ENCODE data around the gene PCSK2.
A peak's percentile ranks its signal among the peaks of the same experiment; 100 is the strongest.

PCSK2 gene

DNA sequence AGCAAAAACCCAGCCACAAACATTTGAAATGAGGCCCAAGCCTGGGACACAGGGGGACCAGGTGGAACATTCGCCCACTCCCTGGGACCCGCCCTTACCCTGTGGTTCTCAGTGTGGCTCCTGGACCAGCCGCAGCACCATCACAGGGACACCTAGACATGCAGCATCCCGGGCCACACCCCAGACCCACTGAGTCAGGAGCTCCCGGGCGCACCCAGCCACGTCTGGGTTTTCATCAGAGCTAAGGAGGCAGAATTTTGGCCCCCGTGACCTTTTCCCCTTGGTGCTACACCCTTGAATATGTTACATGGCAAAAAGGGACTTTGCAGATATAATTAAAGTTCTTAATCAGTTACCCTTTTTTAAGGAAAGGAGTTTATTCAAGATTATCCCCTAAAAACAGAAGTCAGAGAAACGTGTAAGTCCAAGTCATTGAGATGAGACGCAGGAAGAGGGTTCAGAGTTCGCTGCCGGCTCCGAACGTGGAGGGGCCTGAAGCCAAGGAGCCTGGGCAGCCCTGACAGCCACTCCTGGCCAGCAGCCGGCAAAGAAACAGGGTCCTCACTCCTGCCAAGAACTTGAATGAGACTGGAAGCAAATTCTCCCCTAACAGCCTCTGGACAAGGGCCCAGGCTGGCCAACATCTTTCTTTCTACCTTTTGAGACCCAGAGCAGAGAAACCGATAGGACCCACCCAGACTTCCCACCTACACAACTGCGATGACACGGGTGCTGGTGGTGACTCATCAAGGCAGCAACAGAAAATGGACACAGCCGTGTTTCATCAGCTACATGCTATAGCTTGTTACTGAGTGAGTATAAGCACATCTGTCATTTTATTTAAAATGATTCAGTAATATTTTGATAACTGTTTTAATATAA is 279.0 kb downstream of the PCSK2 start:
- peak; percentile 56 to 58 for DNase-seq (ENCODE audit: low read depth in 2 of 2)

DNA sequence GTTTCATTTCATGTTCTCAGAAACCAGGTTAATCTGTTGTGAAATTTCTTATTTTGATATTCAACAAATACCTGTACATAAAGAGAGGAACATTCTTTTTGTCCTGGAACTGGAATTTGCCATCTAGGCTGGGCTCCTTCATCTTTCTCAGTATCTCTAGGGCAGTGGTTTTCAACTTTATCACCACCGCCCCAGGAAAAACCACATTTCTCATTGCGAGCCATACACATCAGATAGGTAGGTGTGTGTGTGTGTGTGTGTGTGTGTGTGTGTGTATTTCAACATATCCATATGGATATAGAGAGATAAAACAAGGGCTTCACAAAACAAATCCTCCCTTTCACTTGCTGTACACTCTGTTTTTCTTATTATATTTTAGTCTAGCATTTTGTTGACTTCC is 280.2 kb downstream of the PCSK2 start:
- DNase-seq (ENCODE audit: low read depth in 2 of 2) = no peak

DNA sequence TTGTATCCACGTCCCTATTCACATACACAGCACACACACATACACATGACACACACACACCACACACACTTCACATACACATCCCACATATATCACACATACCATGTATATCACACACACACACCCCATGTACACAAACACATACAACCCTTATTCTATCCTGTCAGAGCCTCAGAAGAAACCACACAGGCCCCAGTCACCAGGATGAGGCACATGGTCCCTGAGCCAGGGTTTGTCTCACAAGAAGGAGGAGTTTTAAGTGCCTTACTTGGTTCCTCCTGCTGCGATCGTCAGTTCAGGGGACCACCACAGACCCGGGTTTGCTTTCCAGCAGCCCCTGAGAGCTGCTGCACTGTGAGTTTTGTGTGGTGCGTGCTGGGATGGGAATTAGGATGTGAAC is 280.7 kb downstream of the PCSK2 start:
- no peak for DNase-seq (ENCODE audit: low read depth in 2 of 2)

DNA sequence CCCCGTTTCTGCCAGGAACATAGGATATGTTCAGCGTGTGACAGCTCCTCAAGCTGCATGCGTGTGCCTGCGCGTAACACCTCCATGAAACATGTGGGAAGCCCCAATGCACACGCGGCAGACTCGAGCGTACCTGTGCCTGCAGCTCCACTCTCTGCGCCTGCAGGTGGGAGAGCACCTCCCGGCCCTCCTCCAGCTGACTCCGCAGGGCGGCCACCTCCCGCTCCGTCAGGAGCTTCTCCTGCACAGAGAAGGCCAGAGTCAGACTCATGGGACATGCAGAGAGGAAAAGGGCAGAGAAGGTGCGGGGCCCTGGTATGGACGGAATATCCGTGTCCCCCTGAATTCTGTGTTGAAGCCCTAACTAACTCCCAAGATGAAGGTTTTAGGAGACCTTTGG is 281.9 kb downstream of the PCSK2 start:
- DNase-seq (ENCODE audit: low read depth in 2 of 2) = no peak

DNA sequence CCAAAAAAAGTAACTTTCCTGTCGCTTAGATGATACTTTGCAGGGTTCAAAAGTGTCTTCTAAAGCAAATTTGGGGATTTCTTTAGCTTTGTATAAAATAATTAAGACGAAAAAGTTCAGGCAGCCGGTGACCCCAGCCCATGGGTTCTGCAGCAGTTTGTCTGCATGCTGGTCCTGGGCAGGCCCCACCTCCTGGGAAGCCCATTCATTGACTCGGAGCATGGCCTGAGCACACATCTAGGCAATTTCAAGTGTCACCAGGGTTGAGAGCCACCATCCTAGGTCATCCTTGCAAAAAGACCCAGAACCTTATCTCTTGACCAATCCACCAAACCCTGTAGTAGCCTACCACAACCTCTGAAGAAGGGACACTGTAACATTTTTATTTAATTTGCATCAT is 283.7 kb downstream of the PCSK2 start:
- DNase-seq (ENCODE audit: low read depth in 2 of 2) = no peak

DNA sequence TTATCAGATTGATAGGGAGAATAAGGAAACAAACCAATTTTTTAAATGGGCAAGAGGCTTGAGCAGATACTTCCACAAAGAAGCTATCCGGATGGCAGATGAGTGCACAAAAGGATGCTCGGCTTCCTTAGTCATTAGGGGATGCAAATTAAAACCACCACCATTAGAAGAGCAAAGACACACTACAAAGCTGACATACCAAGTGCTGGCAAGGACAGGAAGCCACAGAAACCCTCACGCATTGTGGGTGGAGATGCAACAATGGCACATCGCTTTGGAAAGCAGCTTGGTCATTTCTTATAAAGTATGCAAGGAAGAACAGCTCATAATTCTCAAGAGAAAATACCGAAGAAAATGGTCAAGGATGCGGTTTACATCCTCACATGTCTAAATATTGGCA is 284.6 kb downstream of the PCSK2 start:
- DNase-seq (ENCODE audit: low read depth in 2 of 2) = no peak

DNA sequence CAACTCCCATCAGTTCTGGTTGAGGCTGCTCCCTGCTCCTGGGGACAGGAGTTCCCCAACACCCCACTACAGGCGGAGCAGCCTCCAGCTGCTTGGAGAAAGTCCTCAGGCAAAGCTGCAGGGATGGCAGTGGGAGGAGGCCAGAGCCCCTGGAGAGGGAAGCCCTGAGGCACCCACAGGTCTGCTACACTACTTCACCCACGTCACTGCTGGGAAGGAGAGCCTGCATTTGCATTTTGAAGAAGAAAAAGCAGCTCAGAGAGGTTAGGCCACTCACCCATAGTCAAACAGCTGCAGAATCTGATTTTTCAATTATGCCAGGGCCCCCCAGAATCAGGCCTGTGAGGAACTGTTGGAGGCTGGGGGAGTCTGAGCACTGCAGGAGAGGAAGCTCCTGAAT is 287.1 kb downstream of the PCSK2 start:
- DNase-seq (ENCODE audit: low read depth in 2 of 2) = no peak

DNA sequence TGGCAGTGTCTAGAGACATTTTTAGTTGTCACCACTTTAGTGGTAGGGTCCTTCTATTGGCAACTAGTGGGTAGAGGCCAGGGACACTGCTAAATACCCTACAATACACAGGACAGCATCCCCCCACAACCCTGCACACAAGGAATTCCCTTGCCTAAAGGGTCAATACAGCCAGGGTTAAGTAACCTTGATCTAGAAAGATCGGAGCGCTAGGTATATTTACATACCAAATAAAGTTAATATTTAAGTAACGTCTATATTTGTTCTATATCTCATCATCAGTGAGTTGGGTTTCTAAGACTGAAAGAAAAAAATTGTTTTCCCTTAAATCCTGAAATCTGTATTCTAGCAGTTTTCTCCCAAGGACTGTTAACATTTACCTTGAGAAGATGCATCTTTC is 288.2 kb downstream of the PCSK2 start:
- no peak for DNase-seq (ENCODE audit: low read depth in 2 of 2)

DNA sequence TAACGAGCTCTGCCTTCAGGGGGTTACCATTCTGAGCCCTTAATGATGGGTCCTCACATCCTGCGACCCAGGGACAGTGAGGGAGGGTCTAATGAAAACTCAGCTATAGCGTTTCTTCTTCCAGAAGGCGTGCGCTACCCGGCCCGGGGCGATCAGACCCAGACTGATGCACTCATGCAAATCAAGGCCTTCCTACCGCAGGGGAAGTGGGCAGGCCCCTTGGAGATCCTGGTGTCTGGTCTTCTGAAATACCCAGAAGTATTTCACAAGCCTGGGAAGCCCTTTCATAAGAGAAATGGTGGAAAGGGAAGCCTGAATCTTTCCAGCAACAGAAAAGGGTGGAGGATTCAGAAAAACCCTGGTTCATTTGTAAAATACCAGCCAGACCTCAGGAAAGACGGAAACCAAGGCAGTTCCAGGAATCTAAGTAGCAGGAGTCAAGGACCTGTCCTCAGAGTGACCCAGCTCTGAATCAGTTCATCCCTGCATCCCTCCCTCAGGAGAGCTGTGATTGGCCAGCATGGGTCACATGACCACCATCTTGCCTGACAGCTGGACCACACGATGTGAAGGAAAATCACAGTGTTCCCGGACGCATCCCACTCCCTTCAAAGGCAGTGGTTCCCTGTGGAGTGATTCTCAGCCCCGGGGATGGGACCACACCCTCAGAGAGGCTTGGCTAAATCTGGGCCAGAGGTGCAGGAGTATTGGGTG is 291.7 kb downstream of the PCSK2 start:
- no peak for DNase-seq (ENCODE audit: low read depth in 2 of 2)

DNA sequence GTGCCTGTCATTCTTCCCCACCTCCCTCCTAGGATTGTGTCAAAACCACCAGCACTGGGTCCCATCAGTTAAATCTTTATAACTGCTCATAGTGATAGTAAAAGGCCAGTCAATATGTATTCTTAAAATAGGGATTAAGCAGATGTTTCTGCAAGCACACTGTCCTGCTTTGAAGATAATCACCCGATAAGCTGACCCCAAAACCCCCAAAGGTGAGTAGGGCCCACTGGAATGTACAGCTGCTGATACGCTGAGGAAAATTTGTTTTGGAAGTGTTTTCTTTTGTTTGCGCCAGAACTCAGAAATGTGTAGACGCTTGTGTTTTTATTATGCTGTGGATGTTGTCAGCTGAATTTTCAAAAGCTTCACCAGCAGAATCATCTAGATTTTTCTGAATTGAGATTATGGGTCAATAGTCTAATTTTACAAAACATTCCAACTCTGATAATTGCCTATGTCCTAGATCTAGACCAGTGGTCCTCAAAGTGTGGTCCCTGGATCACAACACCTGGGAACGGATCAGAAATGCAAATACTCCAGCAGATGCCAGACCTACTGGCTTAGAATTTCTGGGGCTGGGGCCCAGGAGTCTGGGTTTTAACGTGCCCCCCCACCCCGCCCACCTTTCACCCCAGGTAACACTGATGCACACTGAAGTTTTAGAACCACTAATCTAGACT is 292.9 kb downstream of the PCSK2 start:
- no peak for DNase-seq (ENCODE audit: low read depth in 2 of 2)

DNA sequence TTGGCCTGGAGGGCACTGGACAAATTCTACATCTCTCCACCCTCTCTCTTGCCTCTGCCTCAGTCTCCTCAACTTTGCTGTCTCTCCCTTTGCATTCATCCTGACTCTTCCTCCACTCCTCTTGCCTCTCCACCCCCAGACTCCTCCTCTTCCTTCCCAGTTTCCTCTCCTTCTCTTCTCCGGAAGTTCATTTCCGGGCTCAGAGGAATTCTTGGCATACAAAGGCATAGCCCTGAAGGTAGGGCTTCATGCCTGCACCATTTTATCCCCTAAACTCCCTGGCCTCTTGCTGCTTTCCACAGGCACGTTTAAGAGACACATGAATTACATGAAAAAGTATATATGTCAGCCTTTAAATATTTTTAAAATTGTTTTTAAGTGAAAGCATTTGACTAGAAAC is 293.7 kb downstream of the PCSK2 start:
- no peak for DNase-seq (ENCODE audit: low read depth in 2 of 2)

DNA sequence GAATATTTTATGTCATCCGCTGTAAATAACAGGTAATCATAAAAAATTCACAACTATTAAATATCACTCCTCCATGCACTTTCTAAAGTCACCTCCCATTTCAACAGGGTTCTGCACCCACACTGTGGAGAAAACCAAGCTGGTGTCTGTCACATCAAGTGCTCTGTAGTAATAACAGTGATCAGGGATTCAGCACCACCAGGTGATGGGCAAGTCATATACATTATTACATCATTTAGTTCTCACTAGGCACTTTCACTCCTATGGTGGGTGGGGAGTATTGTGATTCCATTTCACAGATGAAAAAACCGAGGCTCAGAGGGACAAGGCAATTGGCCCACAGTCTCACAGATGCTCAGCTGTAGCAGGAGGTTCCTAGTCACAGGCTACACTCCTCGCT is 295.7 kb downstream of the PCSK2 start:
- DNase-seq (ENCODE audit: low read depth in 2 of 2) = no peak

DNA sequence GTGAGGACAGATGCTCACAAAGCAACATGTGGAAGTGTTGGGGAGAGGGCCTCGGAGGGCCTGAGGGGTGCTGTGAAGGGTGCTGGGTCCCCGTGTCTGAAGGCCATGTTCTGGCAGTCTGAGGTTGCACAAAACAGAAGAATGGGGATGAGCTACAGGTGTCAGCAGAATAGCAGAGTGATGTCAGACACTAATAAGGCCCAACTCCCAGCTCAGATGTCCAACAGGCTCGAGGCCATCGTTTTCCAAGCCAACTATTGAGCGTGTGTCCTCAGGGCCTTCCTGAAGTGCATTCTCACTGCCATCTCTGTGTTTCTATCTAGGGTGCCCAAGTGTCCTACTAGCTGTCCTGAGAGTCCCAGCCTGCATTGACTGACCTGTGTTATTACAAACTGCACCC is 296.5 kb downstream of the PCSK2 start:
- DNase-seq (ENCODE audit: low read depth in 2 of 2) = no peak

DNA sequence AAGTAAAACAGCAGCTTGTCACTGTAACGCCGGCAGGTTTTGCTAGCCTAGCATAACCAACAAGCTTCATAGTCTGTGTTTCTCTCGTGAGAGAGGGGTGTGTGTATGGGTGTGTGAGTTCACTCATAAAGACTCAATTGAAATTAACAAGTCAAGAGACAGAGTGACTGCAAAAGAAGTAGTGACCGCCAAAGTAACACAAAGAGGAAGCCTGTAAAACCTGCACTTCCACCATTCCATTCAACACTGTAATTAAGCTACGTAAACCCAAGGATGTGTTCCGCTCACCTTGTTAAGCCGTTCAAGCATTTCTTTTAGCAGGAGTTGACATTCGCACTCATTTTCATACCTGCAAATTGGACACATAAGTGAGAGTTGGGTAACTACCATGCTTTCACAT is 297.7 kb downstream of the PCSK2 start:
- no peak for DNase-seq (ENCODE audit: low read depth in 2 of 2)

DNA sequence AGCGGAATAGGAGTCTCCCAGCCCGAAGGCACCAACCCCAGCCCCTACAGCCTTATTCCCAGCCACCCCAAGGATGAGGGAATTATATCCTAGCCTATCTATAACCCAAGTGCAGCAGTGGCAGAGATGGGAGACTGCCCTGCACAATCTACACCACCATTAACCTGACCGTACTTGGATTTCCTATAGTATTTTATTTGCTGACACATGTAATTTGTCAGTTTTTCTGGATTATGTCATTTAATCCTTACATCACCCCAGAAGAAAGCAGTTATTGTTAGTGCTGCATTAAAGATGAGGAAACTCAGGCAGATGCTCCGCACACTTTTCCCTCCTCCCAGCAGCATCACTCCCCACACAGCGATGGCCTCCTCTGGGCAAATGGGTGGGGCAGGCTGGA is 298.3 kb downstream of the PCSK2 start:
- no peak for DNase-seq (ENCODE audit: low read depth in 2 of 2)

DNA sequence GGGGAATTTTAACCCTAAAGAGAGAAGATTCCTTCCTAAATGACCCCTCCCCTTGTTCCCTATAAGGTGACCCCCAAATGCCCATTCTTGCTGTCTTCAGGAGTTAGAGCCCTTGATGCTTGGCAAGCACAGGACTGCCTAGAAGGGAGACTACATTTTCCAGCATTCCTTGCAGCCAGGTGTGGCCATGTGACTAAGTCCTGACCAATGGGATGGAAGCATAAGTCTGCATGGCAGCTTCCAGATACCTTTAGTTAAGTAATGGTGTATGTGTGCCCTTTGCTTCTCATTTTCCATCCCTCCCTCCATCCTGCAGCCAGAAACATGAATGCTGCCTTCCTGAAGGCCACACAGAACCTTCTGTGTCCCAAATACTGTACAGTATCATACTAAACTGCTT is 298.8 kb downstream of the PCSK2 start:
- no peak for DNase-seq (ENCODE audit: low read depth in 2 of 2)

DNA sequence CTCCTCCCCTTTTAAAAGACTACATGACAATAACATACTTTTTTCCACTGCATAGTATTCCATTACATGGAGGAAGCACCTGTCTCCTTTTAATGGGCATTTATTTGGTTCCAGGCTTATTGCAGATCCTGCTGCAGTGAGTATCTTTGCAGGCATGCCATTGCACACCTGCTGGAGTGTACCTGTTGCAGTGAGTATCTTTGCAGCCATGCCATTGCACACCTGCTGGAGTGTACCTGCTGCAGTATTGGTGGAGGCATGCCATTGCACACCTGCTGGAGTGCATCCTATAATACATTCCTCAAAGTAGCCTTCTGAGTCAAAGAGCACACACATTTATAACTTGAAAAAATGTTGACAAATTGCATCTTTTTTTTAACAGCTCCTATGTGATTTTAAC is 302.7 kb downstream of the PCSK2 start:
- DNase-seq (ENCODE audit: low read depth in 2 of 2) = no peak

DNA sequence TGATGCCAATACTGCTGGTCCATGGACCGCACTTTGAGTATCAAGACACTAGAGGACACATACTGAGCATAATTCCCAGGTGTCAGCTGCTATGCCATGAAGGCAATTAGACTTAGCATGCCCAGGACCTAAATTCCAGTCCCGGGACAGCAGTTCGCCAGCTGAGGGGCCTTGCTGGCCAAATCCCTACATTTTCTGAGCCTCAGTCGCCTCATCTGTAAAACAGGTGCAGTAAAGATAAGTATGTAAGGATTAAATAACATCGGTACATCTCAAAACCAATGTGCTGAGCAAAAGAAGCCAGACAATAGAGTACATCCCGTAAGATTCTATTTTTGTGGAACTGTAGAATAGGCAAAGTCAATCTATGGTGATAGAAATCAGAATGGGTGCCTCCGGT is 303.3 kb downstream of the PCSK2 start:
- DNase-seq (ENCODE audit: low read depth in 2 of 2) = no peak

DNA sequence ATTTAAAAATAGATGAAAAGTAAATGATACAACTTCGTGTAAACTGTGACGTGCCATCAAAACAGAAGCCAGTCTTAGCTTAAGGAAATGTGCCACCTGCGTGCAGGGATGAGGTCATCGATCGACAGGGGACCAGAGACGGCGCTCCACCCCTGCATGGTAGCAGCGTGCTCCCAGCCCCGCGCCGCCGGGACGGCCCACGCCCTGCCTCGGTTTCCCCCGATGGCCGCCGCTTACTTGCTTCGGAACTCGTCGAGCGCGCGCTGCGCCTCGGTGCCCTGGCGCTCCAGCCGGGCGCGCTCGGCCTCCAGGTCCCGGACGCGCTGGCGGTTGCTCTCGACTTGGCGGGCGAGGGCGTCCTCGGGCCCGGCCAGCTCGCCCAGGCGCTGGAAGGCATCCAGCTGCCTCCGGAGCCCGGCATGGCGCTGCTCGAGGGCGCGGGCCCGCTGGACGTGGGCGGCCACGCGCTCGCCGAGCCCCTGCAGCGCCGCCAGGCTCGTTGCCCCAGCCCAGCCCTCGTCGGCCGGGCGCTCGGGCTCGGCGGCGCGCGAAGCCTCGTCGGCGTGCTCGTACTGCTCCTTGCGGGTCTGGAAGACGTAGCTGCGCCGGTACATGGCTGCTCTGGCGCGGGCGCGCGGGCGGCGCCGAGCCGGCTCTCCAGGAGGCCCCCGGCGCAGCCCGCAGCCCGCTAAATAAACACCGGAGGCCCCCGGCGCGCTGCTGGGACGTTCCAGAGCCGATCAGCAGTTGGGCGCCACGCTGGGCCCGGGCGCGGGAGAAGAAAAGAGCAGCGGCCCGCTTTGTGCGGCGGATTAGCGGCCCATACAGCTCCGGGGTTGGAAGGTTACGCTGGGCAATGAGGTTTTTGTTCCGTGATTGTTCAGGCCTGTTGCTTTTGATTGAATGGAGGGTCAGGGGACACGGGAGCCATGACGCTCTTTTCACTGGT is 304.1 kb downstream of the PCSK2 start, which contains the start of gene BFSP1:
Gene BFSP1 (minus strand): TSS at position 664 of the 949 bp plus-strand sequence. CDS start 50 bp downstream, at position 614.
- peak; percentile 20 to 26 for DNase-seq (ENCODE audit: low read depth in 2 of 2)

DNA sequence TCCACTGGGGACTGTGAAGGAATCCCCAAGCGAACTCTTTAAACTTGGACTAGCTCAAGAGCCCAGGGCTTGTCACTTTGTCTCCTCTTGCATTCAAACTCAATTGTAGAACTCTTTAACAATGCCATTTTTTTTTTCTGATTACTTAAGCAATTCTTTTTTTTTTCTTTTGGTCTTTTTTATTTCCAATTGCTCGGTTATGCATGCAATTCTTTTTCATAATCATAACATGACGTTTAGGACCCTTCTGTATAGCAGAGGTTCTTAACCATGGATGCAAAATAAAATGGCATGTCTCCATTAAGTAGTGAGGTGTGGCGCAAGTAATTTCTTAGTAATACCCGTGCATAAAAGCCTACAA is 304.8 kb downstream of the PCSK2 start:
- no peak for DNase-seq (ENCODE audit: low read depth in 2 of 2)

DNA sequence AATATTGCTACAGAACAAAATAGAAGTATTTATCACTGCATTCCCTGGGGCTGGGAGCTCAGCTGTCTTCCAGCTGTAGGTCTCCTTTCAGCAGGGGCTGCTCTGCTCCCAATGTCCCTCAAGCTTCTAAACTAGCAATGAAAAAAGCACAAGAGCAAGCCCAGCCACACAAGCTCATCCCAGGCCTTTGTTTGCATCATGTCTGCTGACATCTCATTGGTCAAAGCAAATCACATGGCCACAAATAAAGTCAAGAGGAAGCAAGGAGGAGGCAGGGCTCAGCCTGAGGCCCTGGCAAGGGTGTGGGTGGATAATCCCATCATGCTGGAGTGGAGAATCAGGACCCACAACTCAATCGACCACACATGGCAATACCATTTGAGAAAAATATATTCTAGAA is 306.6 kb downstream of the PCSK2 start:
- no peak for DNase-seq (ENCODE audit: low read depth in 2 of 2)

DNA sequence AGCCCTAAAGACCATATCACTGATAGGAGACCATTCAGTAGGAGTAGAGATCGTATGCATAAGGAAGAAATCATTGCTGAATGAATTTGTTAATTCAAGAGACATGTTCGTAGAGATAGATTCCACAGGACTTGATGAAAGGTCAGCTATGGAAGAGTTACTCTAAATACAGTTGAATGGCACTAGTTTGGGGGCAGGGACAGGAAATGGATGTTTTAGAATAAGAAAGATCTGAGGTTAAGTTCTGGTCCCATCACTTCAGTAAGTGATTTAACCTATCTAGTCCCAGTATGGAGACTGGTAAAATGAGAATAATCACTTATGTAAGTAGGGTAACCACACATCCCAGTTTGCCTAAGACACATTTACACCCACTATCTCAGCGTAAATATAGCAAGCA is 307.2 kb downstream of the PCSK2 start:
- DNase-seq (ENCODE audit: low read depth in 2 of 2) = no peak
